Amygdala (tissue), 56 donors: ENCODE measurements around the gene DNHD1.
A peak's percentile ranks its signal among the peaks of the same experiment; 100 is the strongest.
"Not testable (repeated sequence)": the region's sequence is repeated elsewhere in the genome, so short reads cannot be mapped to it uniquely, and the experiment has no call there.

Experiments
- DNase-seq, 56 donors: peaks; one replicate each; lab custom pipeline; 2025; lab: John Stamatoyannopoulos, UW

The DNHD1 gene

GRCh38 chr11:6476571-6476970 is 20.5 kb upstream of the DNHD1 start:
- DNase-seq: no peak

DNA sequence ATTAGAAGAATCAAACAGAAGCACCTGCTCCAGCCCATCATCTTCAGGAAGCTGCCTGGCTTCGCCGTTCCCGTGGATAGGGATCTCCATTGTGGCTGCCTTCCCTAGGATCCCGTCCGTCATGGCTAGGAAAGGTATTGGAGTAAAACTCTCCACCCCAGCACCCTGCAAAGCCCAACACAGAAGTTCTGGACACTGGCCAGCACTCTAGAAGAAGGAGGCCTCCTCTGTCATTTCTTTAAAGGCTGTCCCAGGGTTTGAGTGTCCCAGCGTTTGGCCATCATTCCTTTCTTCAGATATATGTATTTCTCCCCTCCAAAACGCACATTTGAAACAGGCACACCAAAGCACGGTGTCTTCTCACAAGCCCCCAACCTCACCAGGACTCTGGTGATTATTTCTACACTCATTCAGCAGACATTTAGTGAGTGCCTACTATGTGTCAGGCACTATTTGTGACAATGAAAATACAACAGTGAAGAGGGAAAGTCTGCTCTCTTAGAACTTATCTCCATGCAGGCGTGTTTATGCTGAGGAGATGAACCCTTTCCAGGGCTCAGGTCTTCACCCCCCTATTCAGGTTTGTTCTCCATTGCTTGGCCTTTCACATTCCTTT is 16.7 kb upstream of the DNHD1 start:
- DNase-seq: no peak

GRCh38 chr11:6481012-6481923 is 15.8 kb upstream of the DNHD1 start, which contains the start of the genes ARFIP2 and TIMM10B:
TSS of gene ARFIP2 (minus strand) at chr11:6481331. CDS start at chr11:6480421, 910 bp downstream.
TSS of gene TIMM10B (plus strand) at chr11:6481501. CDS start at chr11:6481517, 16 bp downstream.
- peak; percentile 72 to 100 (median 98) for DNase-seq

GRCh38 chr11:6481924-6482275 is 15.2 kb upstream of the DNHD1 start:
- DNase-seq: no peak

- DNase-seq: no peak
Observed at GRCh38 chr11:6482441-6482840, 14.6 kb upstream of the DNHD1 start.

GRCh38 chr11:6483015-6483414 is 14.1 kb upstream of the DNHD1 start:
- no peak for DNase-seq

DNA sequence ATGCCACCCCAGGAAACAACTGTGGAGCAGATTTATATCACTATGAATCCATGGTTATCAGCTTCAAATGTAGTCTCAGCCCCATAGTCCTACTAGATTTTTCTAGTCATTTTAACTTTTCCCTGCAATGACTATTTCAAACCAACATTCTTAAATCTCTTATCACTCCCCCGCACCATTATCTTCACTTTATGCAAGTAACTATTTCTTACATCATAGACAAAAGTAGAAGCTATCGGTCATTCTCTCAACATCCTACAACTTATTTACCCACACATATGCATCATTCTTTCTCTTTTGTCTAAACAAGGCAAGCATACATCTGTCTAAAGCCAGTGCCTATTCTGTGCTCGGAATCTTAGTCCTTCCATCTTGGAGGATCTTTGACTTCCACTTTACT is 11.4 kb upstream of the DNHD1 start:
- DNase-seq: no peak

DNA sequence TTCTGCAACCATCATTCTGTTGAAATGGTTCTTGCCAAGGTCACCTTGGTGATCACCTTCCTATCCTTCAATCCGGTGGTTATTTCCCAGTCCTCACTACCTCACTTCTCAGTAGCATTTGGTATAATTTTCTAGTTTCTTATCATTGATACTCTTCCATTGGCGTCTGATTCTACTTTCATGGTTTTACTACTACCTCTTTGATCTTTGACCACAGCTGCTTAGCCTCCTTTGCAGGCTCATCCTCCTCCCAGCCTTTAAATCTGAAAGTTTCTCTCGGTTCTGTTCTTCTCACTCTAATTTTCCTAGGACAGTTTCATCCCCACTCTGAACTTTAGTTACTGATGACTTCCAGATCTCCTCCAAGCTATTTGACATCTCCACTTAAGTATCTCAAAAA is 10.8 kb upstream of the DNHD1 start:
- no peak for DNase-seq

GRCh38 chr11:6486938-6487337 is 10.1 kb upstream of the DNHD1 start:
- no peak for DNase-seq

GRCh38 chr11:6488342-6488741 is 8.7 kb upstream of the DNHD1 start:
- DNase-seq: no peak

GRCh38 chr11:6488821-6489220 is 8.3 kb upstream of the DNHD1 start:
- no peak for DNase-seq

DNA sequence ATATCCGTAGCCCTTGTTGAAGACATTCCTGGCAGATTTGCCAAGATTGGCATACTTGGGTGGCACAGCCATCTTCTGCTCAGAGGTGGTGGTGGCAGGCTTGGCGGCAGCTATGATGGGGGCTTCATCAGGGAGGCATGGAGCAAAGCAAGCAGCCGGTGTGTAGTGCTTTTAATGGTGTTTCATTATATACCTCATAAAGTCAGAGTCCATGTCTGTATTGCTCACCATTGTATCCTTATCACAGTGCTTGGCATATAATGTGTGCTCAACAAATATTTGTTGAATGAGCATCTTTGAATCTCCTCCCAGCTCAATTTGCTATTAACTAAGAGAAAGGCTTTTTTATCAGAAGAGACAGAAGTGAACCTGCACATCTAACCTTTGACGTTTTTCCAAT is 7.8 kb upstream of the DNHD1 start:
- no peak for DNase-seq

DNA sequence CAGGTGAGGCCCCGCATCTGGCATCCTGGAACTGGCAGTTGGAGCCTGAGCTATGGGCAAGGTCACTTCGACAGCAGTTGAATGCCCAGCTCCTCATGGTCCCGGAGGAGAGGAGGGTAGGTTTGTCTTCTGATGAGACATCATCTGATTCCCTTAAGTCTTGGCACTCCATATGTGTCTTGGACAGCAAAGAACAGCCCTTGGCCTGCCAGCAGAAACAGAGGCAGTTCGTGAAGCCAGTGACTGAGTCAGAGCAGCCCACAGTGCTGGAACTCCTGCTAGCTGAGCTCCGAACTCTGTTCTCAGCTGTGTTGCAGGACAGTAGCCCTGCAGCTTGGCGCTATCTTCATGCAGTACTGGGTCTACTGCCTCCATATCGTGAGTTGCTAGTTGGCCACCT is 1.0 kb downstream of the DNHD1 start:
- no peak for DNase-seq

GRCh38 chr11:6498544-6498943 is 1.5 kb downstream of the DNHD1 start:
- no peak for DNase-seq

GRCh38 chr11:6502382-6502781 is 5.3 kb downstream of the DNHD1 start:
- DNase-seq: no peak

DNA sequence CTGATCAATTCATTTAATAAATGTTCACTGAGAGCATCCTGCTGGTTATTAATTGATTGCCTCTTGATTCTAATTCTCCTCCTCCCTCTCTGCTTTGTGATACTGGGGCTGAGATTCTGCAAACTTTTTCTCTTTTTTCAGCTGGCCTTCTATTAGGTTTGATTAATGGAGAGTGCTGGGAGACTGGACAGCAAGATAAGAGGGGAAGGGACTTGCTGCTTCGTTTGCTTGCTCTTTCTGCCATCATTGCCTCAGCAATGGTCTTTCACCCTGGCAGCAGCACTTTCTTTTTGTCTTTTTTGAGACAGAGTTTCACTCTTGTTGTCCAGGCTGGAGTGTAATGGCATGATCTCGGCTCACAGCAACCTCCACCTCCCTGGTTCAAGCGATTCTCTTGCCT is 7.1 kb downstream of the DNHD1 start:
- DNase-seq: no peak

DNA sequence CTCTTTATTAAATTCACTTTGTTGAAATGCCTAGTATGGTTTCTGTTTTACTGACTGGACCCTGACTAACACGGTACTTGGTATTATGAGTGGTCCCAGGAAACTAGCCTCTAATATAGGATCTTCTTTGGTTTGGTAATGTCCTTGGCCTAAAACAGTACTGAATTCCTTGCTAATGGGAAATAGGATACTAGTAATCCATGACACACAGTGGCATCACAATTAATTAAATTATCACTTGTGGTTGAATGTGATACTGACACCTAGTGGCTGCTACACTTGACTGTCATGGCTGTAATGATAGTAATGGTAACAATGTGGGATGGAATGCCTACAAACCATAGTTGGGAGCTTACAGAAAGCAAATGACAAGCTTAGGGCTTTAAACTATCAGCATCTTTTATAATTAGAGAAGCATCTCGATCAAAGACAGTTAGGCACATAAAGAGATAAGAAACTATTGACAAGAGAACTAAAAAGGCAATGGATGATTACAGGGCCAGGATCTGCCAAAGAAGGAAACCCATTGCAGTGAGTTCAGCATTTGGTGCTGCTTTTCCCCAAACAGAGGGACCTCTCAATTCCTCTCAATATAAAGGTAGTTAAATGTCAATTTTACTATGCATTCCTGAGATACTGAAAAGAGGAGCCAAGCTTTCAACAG is 8.6 kb downstream of the DNHD1 start:
- DNase-seq: peak in 4 of 56 donors; percentile 4 to 52 (median 25)

DNA sequence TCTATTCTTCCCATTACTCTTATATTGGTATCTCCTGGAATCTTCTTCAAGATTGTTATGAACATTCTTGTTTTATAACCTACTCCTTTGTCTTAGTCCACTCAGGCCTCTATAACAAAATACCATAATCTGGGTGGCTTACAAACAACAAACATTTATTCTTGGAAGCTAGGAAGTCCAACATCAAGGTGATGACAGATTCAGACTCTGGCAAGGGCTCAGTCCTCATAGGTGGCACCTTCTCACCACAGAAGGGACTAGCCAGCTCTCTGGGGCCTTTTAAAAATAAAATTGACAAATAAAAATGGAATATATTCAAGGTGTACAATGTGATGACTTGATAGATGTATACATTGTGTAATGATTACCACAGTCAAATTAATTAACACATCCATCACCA is 19.8 kb downstream of the DNHD1 start:
- DNase-seq: no peak

- DNase-seq: no peak
Observed at GRCh38 chr11:6520265-6520664, 23.2 kb downstream of the DNHD1 start.

- not testable (repeated sequence) for DNase-seq
Observed at GRCh38 chr11:6521946-6522345, 24.9 kb downstream of the DNHD1 start.

DNA sequence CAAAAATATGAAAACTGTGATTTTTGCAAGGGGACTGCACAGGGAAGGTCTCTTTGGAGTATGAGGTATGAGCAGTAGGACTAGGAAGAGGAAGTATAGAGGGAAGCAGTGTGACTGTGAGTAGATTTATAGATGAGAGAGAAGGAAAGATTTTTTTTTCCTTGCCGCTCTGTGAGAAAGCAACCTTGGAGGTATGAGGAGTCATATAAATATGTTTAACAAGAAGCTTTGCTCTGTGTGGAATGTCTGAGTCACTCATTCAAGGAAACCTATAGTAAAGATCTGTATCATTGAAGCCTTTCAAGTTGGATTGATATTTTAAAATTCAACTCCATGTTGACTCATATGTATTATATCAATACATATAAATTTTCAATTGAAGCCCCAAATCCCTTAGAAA is 26.2 kb downstream of the DNHD1 start:
- DNase-seq: no peak
